ENCODE data around the gene RPS6KB2. TPM values are rescaled to one million over a fixed set of nuclear protein-coding genes. Genes with fewer than 3 reads are reported as not detected.

RPS6KB2 gene
- total RNA-seq, 1 experiment from 2014 or later = 170 TPM

DNA sequence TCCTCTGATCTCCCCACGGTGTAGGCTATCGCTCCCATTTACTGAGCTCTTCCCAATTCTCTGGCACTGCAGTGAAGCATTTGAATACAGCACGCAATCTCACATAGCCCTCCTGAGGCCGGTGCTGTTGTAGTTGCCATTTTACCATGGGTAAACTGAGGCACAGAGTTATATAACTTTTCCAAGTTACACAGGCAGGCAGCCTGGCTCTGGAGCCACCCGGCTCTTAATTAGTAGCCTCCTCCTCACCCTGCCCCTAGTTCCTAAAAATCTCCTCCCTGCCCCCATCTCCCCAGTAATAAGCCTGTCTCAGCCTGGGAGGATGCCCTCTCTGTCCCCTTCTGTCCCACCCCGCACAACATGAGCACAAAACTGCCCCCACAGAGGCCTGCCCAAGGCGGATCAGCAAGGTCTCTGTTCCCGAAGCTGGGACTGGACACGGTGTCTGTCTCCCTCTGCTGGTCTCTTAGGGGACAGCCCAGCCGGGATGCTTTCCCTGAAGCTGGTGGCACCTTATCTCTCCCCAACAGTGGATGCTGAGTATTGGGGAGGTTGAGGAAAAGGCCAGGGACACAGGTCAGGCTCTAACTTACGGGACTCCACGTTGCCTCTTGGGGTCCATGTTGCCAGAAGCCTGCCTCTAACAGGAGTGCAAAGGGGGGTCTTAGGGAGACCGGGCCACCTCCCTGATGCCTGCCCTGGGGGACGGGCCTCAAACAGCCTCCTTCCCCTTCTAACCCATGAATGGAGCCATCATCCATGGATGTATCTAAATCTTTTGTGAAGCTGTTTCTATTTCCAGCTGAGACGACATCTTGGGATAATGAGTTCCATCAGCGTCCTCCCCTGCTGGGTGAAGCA, 45.8 kb upstream of the RPS6KB2 start:
- TF ChIP-seq, protein P1, sequence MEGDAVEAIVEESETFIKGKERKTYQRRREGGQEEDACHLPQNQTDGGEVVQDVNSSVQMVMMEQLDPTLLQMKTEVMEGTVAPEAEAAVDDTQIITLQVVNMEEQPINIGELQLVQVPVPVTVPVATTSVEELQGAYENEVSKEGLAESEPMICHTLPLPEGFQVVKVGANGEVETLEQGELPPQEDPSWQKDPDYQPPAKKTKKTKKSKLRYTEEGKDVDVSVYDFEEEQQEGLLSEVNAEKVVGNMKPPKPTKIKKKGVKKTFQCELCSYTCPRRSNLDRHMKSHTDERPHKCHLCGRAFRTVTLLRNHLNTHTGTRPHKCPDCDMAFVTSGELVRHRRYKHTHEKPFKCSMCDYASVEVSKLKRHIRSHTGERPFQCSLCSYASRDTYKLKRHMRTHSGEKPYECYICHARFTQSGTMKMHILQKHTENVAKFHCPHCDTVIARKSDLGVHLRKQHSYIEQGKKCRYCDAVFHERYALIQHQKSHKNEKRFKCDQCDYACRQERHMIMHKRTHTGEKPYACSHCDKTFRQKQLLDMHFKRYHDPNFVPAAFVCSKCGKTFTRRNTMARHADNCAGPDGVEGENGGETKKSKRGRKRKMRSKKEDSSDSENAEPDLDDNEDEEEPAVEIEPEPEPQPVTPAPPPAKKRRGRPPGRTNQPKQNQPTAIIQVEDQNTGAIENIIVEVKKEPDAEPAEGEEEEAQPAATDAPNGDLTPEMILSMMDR (conservative IDR thresholded peaks at IDR 0.05; ENCODE audit: low read depth, low read length) = peak; percentile 99
- TF ChIP-seq EZH2phosphoT487 (IDR thresholded peaks at IDR 0.05; ENCODE audit: borderline replicate concordance, low read length) = no peak
- Histone ChIP-seq H3K9ac (ENCODE audit: low read length) (no peak overlapping the region), H3K4me1 (ENCODE audit: insufficient read depth, low read length) (peaks cover 58% of the 10 kb centered on the region), H3F3A (ENCODE audit: low read length, unreplicated experiment) (no peaks in the 10 kb centered on the region), H3K27ac (ENCODE audit: low read length) (no peak overlapping the region), H3K79me2 (ENCODE audit: low read length) (peaks cover 11% of the 10 kb centered on the region; the same call in 1 of the 2 replicates), H3K36me3 (ENCODE audit: low read depth, low read length) (no peaks in the 10 kb centered on the region), H3K9me2 (replicated peaks; ENCODE audit: low read length) (no peaks in the 10 kb centered on the region), H3K27me3 (ENCODE audit: low read length) (no peaks in the 10 kb centered on the region), H2AFZ (ENCODE audit: low read length) (0 out of 2 replicates have a peak overlapping the region, but pooled peaks have one; percentile 8), H3K9me3 (ENCODE audit: low read length) (no peaks in the 10 kb centered on the region), H4K20me1 (ENCODE audit: low read length) (no peaks in the 10 kb centered on the region), H3K4me2 (ENCODE audit: low read length) (no peak overlapping the region), H3K4me3 (ENCODE audit: low read length) (no peak overlapping the region)
- CTCF ChIA-PET = interaction anchor here (0.5 to 4.7 kb wide), 11 partner anchors 8 to 120 kb away, joined by 3 to 55 read pairs (median 8); partner anchors contain the start of gene POLD4
- ATAC-seq = peak; percentile 51
- intact Hi-C loops (cut with micrococcal nuclease) = loop anchor here (1.0 kb wide), 2 partner anchors 25 to 31 kb away; no protein-coding TSS in a partner anchor
- DNase-seq = peak; percentile 93
- no TSS peak for BruUV-seq (replicated peaks)
- POLR2A ChIA-PET (ENCODE audit: unreplicated experiment) = interaction anchor here (0.7 kb wide), 1 partner anchor 37 kb away, joined by 3 read pairs; no protein-coding TSS in a partner anchor

DNA sequence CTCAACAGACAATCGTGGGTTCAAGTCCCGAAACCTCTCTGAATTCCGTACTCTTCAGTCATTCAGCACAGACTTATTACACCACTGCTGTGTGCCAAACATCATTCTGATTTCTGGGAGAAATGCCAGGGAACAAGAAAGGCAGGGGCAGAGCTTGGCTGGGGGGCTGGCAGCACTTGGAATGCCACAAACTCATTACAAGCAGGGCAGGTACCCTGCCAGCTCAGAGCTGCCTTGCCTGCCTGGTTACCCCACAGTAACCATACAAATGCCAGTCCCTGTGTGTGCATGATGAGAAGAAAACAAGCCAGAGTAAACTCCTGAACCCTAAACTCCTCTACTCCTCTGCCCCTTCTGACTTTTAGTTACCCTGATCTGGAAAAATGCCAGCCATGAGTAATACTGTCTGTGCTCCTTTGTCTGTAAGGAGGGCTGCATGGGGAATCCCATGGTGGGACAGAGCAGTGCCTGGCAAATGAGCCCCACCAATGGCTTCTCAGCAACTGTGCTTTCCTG, 43.4 kb upstream of the RPS6KB2 start:
- ATAC-seq (peak; percentile 12), DNase-seq (peak; percentile 70)
- Histone ChIP-seq H3K9ac (ENCODE audit: low read length) (no peak overlapping the region), H3K4me2 (ENCODE audit: low read length) (peak overlapping the region; percentile 40), H3K4me1 (ENCODE audit: insufficient read depth, low read length) (peaks cover 34% of the 10 kb centered on the region), H3K27ac (ENCODE audit: low read length) (no peak overlapping the region), H3K9me2 (replicated peaks; ENCODE audit: low read length) (no peaks in the 10 kb centered on the region), H3K4me3 (ENCODE audit: low read length) (no peak overlapping the region), H2AFZ (ENCODE audit: low read length) (no peak overlapping the region), H3K27me3 (ENCODE audit: low read length) (no peaks in the 10 kb centered on the region), H4K20me1 (ENCODE audit: low read length) (no peaks in the 10 kb centered on the region), H3K79me2 (ENCODE audit: low read length) (0 out of 2 replicates have a peak, but pooled peaks cover 3% of the 10 kb centered on the region), H3K9me3 (ENCODE audit: low read length) (no peaks in the 10 kb centered on the region), H3F3A (ENCODE audit: low read length, unreplicated experiment) (no peaks in the 10 kb centered on the region), H3K36me3 (ENCODE audit: low read depth, low read length) (no peaks in the 10 kb centered on the region)
- CTCF ChIA-PET = interaction anchor here (0.5 kb wide), 1 partner anchor 31 kb away, joined by 3 read pairs; no protein-coding TSS in a partner anchor
- no TSS peak for BruUV-seq (replicated peaks)
- intact Hi-C loops (cut with micrococcal nuclease) = no loop called here
- POLR2A ChIA-PET (ENCODE audit: unreplicated experiment) = interaction anchor here (0.6 kb wide), 1 partner anchor 32 kb away, joined by 3 read pairs; no protein-coding TSS in a partner anchor
- TF ChIP-seq EZH2phosphoT487 (IDR thresholded peaks at IDR 0.05; ENCODE audit: borderline replicate concordance, low read length) (no peak), EZH2 (IDR thresholded peaks at IDR 0.05; ENCODE audit: low read length, unreplicated experiment) (no peak)
- TF ChIP-seq, protein P1 (conservative IDR thresholded peaks at IDR 0.05; ENCODE audit: low read depth, low read length) = no peak

All from PC-3 (cell line).